ENCODE data around the gene NEMF.
"Not testable (repeated sequence)": the region's sequence is repeated elsewhere in the genome, so short reads cannot be mapped to it uniquely, and the experiment has no call there.

NEMF gene

DNA sequence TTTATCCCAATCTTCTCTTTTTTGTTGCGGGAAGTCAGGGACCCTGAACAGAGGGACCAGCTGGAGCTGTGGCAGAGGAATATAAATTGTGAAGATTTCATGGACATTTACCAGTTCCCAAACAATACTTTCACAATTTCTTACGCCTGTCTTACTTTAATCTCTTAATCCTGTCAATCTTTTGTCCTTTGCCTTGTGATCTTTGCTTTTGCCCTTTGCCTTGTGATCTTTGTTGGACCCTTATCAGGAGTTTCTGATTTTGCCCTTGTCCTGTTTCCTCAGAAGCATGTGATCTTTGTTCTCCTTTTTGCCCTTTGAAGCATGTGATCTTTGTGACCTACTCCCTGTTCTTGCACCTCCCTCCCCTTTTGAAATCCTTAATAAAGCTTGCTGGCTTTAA is 36.5 kb downstream of the NEMF start:
- not testable (repeated sequence) for DNase-seq (ENCODE audit: low read depth)

DNA sequence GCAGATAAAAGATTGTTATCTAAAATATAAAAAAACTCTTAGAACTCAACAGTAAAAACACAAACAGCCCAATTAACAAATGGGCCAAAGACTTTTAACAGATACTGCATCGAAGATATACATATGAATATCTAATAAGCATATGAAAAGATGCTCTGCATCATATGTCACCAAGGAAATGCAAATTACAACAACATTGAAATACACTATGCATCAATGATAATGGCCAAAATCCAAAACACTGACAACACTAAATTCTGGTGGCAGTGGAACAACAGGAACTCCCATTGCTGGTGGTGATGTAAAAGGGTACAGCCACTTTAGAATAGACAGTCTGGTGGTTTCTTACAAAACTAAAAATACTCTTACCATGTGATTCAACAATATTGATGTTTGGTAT is 43.8 kb downstream of the NEMF start:
- DNase-seq (ENCODE audit: low read depth): no peak

DNA sequence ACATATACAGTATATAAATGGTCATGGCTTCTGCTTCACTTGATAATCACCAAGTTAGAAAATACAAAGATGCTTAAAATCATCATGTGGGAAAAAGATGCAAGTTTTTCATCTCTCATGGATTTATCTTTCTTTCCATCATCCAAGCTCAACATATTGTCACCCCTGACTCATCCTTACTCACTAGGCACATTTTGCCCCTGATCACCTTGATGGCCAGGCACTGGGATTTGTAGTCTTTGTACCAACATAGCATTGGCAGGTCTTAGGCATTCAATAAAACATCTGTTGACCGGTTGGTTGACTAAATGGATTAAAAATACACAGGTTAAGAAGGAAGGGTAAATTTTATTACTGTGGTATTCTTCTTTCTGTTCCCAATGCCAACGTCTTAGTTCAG is 56.6 kb downstream of the NEMF start:
- no peak for DNase-seq (ENCODE audit: low read depth)

DNA sequence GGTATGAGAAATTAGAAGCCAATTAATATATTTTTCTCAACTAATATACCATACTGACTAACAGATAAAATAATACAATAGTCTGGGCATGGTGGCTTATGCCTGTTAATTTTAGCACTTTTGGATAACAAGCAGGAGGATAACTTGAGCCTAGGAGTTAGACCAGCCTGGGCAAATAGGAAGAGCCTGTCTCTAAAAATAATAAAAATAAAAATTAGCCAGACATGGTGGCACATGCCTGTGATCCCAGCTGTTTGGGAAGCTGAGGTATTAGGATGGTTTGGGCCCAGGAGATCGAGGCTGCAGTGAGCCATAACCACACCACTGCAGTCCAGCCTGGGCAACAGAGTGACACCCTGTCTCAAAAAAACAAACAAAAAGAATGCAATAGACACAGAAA is 60.0 kb downstream of the NEMF start:
- DNase-seq (ENCODE audit: low read depth): no peak

DNA sequence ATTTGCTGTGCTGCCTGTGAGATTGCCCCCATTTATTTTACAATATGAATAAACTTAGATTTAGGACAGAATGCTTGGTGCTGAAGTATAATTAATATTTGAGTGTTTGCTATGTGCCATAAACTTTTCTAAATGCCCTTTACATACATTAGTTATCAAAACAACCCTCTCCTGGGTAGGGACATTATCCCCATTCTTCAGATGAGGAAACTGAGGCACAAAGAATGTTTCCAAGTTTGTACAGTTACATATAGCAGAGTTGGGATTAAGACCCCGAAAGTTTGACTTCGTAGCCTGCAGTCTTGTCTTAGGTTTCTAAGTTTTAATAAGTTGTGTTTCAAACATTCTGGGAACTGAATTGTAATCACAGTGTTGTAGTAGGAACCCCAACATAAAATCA is 66.3 kb downstream of the NEMF start:
- no peak for DNase-seq (ENCODE audit: low read depth)

DNA sequence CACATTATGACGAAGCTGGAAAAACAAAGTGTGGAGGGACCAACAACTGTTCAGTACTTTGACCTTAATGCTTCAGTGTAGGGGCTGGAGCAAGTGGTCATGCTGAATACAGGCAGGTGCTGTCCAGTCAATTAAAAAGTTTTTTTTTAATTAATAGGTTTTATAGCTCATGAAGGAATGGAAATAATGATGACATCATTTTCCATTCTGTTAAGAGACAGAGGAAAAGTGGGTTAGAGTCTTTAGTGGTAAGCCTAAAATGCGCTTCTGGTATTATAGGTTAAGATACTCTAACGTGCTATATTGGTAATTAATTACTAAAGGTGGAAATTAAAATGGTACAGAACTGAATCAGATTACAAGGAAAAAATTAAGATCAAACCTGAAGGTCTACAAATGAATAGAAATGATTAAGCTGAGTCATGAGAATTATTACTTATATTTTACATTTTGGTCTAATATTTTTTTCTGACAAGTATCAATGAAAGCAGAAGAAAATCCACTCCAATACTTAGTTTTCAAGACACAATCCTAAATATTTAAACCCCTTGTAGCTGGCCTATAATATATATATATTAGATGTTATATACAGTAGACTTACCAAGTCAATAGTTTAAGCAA is 69.1 kb downstream of the NEMF start:
- DNase-seq (ENCODE audit: low read depth): no peak

DNA sequence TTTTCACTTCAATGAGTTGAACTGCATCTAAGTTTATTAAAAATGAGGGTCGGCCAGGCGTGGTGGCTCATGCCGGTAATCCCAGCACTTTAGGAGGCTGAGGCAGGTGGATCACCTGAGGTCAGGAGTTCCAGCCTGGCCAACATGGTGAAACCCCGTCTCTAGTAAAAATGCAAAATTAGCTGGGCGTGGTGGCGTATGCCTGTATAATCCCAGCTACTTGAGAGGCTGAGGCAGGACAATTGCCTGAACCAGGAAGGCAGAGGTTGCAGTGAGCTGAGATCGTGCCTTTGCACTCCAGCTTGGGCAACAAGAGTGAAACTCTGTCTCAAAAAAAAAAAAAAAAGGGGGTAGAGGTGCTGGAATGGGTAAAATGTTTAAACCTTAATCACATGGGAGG is 71.5 kb downstream of the NEMF start:
- not testable (repeated sequence) for DNase-seq (ENCODE audit: low read depth)

DNA sequence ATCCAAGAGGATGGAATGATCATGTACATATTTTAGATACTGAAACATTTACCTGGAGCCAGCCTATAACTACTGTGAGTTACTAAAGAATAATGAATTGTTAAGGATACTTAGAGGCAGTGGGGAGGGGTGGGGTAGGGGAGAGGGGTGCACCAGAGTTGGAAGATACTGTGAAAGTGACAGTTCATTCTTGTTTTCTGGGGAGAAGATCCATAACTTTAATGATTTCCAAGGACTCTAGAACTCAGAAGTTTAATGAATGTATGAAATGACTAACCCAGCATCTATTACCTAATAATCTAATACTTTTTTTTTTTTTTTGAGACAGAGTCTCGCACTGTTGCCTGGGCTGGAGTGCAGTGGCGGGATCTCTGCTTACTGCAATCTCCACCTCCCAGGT is 74.2 kb downstream of the NEMF start:
- no peak for DNase-seq (ENCODE audit: low read depth)

DNA sequence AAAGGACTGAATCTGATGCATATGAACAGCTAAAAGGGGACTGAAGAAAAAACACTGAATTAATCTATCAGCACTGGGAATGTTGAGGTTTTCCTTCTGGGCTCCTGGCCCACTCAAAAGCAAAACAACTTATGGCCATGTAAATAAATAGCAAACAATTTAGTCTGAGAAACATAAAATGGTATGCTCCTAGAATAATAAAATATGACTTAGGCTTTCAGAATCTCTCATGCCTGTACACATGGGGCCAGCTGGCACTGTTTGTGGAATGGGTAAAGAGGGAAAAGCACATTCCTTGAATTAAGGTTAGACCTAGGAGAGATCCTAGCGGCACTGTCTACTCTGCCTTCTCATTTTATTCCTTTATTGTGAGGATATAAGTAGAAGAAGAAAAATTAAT is 78.5 kb downstream of the NEMF start:
- DNase-seq (ENCODE audit: low read depth): no peak

DNA sequence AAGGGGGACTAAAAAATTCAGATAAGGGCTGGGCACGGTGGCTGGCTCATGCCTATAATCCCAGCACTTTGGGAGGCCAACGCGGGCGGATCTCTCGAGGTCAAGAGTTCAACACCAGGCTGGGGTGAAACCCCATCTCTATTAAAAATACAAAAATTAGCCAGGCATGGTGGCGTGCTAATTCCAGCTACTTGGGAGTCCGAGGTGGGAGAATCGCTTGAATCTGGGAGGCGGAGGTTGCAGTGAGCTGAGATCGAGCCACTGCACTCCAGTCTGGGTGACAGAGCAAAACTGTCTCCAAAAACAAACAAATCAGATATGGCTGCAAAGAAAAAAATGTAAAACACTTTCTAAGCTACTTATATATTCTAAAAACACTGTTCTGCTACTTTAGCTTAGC is 80.9 kb downstream of the NEMF start:
- DNase-seq (ENCODE audit: low read depth): not testable (repeated sequence)

DNA sequence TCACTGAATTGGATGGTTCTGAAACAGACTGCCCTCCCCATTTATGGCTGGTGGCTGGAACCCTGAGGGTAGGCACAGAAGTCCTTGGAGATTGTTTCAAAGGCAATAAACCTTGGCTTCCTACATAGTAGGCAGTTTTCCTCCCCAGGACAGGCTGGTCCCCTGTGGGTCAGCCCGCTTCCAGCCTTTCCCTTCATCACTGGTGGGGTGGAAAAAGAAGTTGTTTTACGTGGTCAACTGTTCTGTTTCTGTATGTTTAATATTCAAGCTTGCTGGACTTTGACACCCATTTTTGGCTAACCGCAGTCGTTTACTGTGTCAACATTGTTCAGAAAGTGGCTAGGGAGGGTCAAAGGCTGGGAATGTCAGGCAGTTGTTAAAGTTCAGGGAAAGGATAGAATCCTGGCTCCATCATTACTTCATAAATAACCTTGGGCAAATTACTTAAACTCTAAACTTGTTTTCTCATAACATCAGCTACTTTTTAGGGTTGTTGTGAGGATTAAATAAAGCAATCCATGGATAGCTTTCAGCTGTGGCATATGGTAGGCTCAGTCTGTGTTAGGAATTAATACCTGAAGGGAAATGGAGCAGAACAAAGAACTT is 82.3 kb downstream of the NEMF start:
- no peak for DNase-seq (ENCODE audit: low read depth)

DNA sequence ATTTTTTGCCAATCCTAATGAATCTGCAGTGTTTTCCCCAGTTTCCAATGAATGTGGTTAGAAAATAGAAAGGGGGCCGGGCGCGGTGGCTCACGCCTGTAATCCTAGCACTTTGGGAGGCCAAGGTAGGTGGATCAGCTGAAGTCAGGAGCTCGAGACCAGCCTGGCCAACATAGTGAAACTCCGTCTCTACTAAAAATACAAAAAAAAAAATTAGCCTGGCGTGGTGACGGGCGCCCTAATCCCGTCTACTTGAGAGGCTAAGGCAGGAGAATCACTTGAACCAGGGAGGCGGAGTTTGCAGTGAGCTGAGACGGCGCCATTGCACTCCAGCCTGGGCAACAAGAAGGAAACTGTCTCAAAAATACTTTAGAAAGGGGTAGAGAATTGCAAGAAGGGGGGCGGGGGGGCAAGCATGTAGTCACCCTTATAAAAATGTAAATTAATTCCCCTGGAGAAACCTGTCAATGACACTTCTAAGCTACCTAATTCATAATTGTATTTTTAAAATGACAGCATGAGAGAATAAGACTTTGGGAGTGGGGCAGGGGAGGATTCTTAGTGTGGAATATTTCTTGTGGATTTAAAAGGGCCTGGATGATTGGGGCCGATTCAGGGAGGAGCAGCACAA is 82.9 kb downstream of the NEMF start:
- no peak for DNase-seq (ENCODE audit: low read depth)

DNA sequence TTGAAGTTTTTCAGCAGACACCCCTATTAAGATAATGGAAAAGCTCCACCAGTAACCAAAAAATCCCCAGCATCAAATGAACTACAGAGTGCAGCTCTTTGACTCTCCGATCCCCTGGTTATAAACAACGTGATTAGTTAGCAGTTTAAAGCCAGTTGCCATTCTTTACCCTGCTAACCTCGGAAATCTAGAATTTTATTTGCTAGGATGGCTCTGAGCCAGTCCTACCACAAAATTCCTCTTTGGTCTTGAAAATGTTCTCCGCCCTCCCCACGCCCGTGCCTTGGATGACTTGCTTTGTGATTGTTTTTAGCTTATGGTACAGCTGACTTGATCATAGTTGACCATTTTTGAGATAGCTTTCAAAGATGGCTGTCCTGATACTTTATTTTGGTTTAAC is 83.4 kb downstream of the NEMF start:
- DNase-seq (ENCODE audit: low read depth): no peak

DNA sequence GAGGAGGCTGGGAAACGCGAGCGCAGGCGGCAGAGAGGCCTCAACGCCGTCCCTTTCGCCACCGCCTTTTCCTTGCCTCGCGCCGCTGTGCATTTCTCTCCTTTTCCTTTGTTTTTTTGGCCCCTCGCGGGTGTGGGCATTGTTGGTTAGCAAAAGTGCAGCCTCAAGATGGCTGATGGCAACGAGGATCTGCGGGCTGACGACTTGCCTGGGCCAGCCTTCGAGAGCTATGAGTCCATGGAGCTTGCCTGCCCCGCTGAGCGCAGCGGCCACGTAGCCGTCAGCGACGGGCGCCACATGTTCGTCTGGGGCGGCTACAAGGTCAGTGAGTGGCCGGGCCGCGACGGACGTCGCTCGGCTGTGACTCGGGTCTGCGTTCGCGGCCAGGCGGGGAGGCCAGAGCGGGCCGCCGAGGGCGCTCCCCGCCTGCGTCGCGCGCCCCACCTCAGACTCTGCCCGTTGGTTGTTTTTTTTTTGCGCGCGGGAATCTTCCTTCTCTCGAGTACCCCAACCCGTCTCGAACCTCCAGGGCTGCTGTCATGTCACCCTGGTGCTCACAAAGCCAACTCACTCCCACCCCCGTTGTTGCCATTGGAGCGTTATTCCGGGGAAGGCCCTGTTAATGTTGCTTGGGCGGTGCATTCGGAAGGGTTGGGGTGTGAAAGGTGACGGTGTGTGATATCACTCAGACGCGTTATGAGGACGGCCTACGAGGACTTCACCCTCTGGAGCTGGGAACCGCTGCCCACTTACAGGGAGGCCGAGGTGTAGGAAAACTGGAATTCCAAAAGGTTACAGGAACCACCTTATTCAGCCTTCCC is 84.1 kb downstream of the NEMF start:
- peak; percentile 68 for DNase-seq (ENCODE audit: low read depth)

DNA sequence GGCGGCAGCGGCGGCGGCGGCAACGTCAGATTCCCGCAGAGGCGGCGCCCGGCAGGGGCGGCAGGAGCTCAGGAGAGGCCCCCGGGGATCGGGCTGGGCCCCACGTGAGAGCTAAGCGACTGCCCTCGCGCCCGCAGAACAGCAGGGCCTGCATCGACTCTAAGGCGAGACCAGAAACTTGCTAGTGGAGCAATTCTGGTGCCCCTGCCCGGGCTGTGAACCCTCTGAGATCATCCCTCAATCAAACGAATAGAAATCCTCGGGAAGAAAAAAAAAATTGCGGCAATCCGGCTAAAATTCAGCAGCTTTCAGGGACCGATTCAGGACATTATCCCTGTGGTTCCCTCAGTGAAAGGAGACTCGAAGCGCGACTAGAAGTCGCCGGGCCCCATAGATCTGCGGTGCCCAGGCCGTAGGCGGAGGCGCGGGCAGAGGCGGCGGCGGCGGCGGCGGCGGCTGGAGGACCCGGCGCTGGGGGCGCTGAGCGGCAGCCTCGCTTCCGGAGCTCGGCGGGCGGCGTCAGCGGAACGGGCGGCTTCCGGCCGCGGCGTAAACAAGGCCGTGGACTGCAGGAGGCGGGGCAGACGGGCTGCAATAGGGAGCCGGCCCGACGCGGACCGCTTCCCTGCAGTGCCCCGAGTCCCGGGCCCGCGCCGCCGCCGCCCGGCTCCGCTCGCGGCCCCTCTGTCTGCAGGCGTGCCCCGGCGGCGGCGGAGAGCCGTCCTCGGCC is 84.9 kb downstream of the NEMF start, which contains the start of gene KLHDC2:
Gene KLHDC2, plus strand, starts transcription at position 583 of the 730 bp plus-strand sequence. CDS start 316 bp downstream, outside the sequence.
- peak; percentile 92 for DNase-seq (ENCODE audit: low read depth)

DNA sequence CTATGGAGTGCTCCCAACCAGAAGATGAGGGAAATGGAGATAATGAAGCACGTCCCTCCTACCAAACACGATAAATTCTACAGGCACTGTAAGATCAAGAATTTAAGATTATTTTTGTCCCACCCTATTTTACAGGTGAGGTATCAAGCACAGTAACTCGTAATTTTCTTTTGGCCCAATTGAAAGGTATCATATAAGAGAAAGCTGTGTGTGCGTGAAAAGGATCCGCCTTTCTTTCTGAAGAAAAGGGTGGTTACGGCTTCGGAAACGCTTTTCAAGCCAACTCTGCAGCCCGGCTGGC is 85.4 kb downstream of the NEMF start:
- no peak for DNase-seq (ENCODE audit: low read depth)

DNA sequence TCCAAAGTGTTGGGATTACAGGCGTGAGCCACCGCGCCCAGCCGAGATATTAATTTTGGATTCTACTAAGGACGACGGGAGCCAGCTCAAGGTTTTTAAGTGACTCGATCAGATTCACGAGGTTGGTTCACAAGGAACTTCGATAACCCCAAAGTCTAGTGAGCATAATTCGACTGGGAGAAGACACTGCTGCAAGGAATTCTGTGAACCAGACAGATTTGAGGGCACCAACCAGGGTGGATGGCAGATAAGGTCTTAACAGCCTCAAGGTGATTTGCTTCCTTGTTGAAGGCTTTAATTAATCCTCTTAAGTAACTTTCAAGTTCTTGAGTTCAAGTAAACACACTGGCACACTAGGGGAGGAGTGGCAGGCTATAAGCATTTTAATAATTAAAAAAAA is 85.7 kb downstream of the NEMF start:
- DNase-seq (ENCODE audit: low read depth): no peak

DNA sequence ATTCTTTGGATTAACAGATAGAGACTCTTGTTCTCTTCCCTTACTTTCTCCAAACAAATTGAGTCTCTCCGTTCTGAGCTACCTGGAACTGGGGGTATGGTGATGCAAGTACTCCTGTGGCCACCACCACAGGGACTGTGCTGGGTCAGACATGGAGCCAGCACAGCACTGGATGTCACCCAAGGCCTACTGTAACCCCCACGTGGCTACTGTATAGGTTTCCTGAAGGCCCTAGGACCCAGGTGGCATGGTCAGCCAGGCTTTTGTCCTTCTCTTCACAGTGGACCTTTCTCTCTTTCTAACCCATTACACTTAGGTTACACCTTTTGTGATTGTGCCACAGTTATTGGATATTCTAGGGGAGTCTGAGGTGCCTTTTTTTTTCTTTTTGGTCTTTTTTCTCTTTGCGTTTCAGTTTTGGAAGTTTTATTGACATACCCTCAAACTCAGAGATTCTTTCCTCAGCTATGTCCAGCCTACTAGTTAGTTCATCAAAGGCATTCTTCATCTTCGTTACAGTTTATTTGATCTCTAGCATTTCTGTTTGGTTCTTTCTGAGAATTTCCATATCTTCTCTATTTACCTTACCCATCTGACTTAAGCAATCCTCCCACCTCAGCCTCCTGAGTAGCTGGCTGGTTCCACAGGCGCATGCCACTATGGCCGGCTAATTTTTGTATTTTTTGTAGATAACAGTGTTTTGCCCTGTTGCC is 90.6 kb downstream of the NEMF start:
- no peak for DNase-seq (ENCODE audit: low read depth)

DNA sequence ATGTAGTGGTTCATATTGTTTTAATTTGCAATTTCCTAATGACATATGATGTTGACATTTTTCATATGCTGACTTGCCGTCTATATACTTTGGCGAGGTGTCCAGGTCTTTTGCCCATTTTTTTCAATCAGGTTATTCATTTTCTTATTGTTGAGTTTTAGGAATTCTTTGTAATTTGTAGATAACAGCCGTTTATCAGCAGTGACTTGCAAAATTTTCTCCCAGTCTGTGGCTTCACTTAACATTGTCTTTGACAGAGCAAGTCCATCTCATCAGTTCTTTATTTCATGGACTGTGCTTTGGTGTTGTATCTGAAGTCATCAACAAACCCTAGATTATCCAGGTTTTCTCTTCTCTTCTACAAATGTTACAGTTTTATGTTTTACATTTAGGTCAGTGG is 97.2 kb downstream of the NEMF start:
- no peak for DNase-seq (ENCODE audit: low read depth)

DNA sequence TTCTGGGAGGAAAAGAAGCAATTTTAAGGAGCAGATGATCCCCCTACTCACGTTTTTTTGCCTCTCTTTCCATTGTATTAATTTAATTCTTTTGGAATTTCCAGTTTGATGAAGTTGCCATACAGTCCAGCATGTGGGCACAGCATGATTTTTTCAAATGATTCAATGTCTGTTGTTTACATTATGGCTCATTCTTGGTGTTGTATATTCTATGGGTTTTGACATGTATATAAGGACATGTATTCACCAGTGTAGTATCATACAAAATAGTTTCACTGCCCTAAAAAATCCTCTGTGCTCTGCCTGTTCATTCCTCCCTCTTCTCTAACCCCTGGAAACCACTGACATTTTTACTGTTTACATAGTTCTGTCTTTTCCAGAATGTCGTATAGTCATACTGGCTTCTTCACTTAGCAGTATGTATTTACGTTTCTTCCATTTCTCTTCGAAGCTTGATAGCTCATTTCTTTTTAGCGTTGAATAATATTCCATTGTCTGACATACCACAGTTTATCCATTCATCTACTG is 98.0 kb downstream of the NEMF start:
- DNase-seq (ENCODE audit: low read depth): no peak

DNA sequence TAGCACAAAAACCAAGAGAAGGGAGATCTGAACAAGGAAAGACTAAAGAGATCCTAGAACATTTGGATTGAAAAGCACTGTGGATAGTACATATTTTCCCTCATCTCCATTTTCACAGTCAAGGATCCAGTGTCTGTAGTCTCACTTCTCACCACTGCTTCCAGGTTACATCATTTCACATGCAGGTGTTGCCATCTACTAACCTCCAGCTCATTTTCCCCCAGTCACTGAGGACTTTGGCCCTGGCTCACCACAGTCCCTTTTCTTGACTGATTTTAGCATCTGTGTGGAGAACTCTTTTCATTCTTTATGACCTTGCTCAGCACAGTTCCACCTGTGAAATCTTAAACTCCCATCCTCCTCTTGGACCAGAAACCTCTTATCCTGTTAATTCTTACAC is 106.1 kb downstream of the NEMF start:
- DNase-seq (ENCODE audit: low read depth): not testable (repeated sequence)

All from activated T-cell treated with anti-CD3 and anti-CD28 coated beads for 48 hours (primary cell).